ENCODE data around the gene DAPK2.

DAPK2 gene

GRCh38 chr15:63870043-63870394, 176.3 kb downstream of the DAPK2 start:
- Histone ChIP-seq H3K27ac (ENCODE audit: low read length, poor library complexity, severe bottlenecking) (no peak overlapping the region), H3K18ac (ENCODE audit: low read depth in 1 of 2, low read length in 2 of 2) (no peak overlapping the region), H2BK12ac (ENCODE audit: low read length in 2 of 2) (no peak overlapping the region), H2BK120ac (ENCODE audit: low read depth, low read length) (no peak overlapping the region), H3K14ac (ENCODE audit: low read length in 2 of 2) (no peak overlapping the region), H3K36me3 (ENCODE audit: control insufficient read depth in 1 of 2, insufficient read depth in 2 of 2, low read depth in 1 of 2, low read length in 2 of 2) (no peaks in the 10 kb centered on the region), H3K9me3 (ENCODE audit: control insufficient read depth, low read length) (no peaks in the 10 kb centered on the region), H3K79me1 (replicated peaks; ENCODE audit: low read length, poor library complexity, severe bottlenecking) (no peaks in the 10 kb centered on the region), H2AK5ac (ENCODE audit: low read length, severe bottlenecking) (no peak overlapping the region), H4K91ac (ENCODE audit: low read length) (no peak overlapping the region), H4K8ac (ENCODE audit: low read length) (no peak overlapping the region), H2AFZ (ENCODE audit: low read depth, low read length) (no peak overlapping the region), H3K4ac (ENCODE audit: low read depth in 1 of 2, low read length in 2 of 2) (no peak overlapping the region), H2BK5ac (ENCODE audit: low read depth, low read length, poor library complexity, severe bottlenecking) (no peak overlapping the region), H3K23ac (ENCODE audit: low read length in 2 of 2) (no peak overlapping the region), H3K9ac (ENCODE audit: low read length) (no peak overlapping the region), H3K4me1 (ENCODE audit: control insufficient read depth, insufficient read depth, low read depth, low read length) (peaks cover 2% of the 10 kb centered on the region), H3K4me3 (ENCODE audit: insufficient read depth in 1 of 2, low read depth in 1 of 2, low read length in 2 of 2) (no peak overlapping the region), H2BK15ac (ENCODE audit: low read depth, poor library complexity, severe bottlenecking) (no peak overlapping the region), H3K27me3 (ENCODE audit: control insufficient read depth in 1 of 2, insufficient read depth in 1 of 2, low read length in 2 of 2) (peaks cover 0 to 6% of the 10 kb centered on the region in 2 experiments), H3K4me2 (ENCODE audit: low read length, poor library complexity, severe bottlenecking) (no peak overlapping the region)
- DNase-seq = peak; percentile 18
- WGBS = no CpG with 5 or more reads among the region's 2 CpGs

GRCh38 chr15:63869371-63870042, 176.8 kb downstream of the DAPK2 start:
- H3K4me3 ChIP-seq (ENCODE audit: insufficient read depth in 1 of 2, low read depth in 1 of 2, low read length in 2 of 2) = no peak overlapping the region
- H3K27me3 ChIP-seq (ENCODE audit: control insufficient read depth in 1 of 2, insufficient read depth in 1 of 2, low read length in 2 of 2) = peaks cover 1 to 6% of the 10 kb centered on the region in 2 experiments
- H3K14ac ChIP-seq (ENCODE audit: low read length in 2 of 2) = no peak overlapping the region
- no peak overlapping the region for H3K18ac ChIP-seq (ENCODE audit: low read depth in 1 of 2, low read length in 2 of 2)
- DNase-seq = no peak
- no peak overlapping the region for H3K4me2 ChIP-seq (ENCODE audit: low read length, poor library complexity, severe bottlenecking)
- no peak overlapping the region for H3K9ac ChIP-seq (ENCODE audit: low read length)
- no peak overlapping the region for H2BK120ac ChIP-seq (ENCODE audit: low read depth, low read length)
- H3K79me1 ChIP-seq (replicated peaks; ENCODE audit: low read length, poor library complexity, severe bottlenecking) = no peaks in the 10 kb centered on the region
- no peak overlapping the region for H4K91ac ChIP-seq (ENCODE audit: low read length)
- no peak overlapping the region for H2BK12ac ChIP-seq (ENCODE audit: low read length in 2 of 2)
- no peak overlapping the region for H2BK5ac ChIP-seq (ENCODE audit: low read depth, low read length, poor library complexity, severe bottlenecking)
- no peaks in the 10 kb centered on the region for H3K36me3 ChIP-seq (ENCODE audit: control insufficient read depth in 1 of 2, insufficient read depth in 2 of 2, low read depth in 1 of 2, low read length in 2 of 2)
- H3K4me1 ChIP-seq (ENCODE audit: control insufficient read depth, insufficient read depth, low read depth, low read length) = peaks cover 2% of the 10 kb centered on the region
- H2AK5ac ChIP-seq (ENCODE audit: low read length, severe bottlenecking) = no peak overlapping the region
- WGBS = 71% methylated on average over 2 of the region's 2 CpGs
- H3K9me3 ChIP-seq (ENCODE audit: control insufficient read depth, low read length) = no peaks in the 10 kb centered on the region
- no peak overlapping the region for H3K4ac ChIP-seq (ENCODE audit: low read depth in 1 of 2, low read length in 2 of 2)
- no peak overlapping the region for H4K8ac ChIP-seq (ENCODE audit: low read length)
- H2BK15ac ChIP-seq (ENCODE audit: low read depth, poor library complexity, severe bottlenecking) = no peak overlapping the region
- H3K27ac ChIP-seq (ENCODE audit: low read length, poor library complexity, severe bottlenecking) = no peak overlapping the region
- H3K23ac ChIP-seq (ENCODE audit: low read length in 2 of 2) = no peak overlapping the region
- no peak overlapping the region for H2AFZ ChIP-seq (ENCODE audit: low read depth, low read length)

- Histone ChIP-seq H2AFZ (ENCODE audit: low read depth, low read length) (no peak overlapping the region), H3K27ac (ENCODE audit: low read length, poor library complexity, severe bottlenecking) (no peak overlapping the region), H2BK5ac (ENCODE audit: low read depth, low read length, poor library complexity, severe bottlenecking) (no peak overlapping the region), H4K8ac (ENCODE audit: low read length) (no peak overlapping the region), H2BK12ac (ENCODE audit: low read length in 2 of 2) (no peak overlapping the region), H3K9me3 (ENCODE audit: control insufficient read depth, low read length) (no peaks in the 10 kb centered on the region), H4K91ac (ENCODE audit: low read length) (no peak overlapping the region), H3K4me1 (ENCODE audit: control insufficient read depth, insufficient read depth, low read depth, low read length) (no peaks in the 10 kb centered on the region), H3K27me3 (ENCODE audit: control insufficient read depth in 1 of 2, insufficient read depth in 1 of 2, low read length in 2 of 2) (peaks cover 17 to 18% of the 10 kb centered on the region in 2 experiments), H3K23ac (ENCODE audit: low read length in 2 of 2) (no peak overlapping the region), H3K79me1 (replicated peaks; ENCODE audit: low read length, poor library complexity, severe bottlenecking) (no peaks in the 10 kb centered on the region), H3K9ac (ENCODE audit: low read length) (no peak overlapping the region), H2AK5ac (ENCODE audit: low read length, severe bottlenecking) (no peak overlapping the region), H3K18ac (ENCODE audit: low read depth in 1 of 2, low read length in 2 of 2) (no peak overlapping the region), H2BK15ac (ENCODE audit: low read depth, poor library complexity, severe bottlenecking) (no peak overlapping the region), H3K4ac (ENCODE audit: low read depth in 1 of 2, low read length in 2 of 2) (no peak overlapping the region), H2BK120ac (ENCODE audit: low read depth, low read length) (no peak overlapping the region), H3K4me3 (ENCODE audit: insufficient read depth in 1 of 2, low read depth in 1 of 2, low read length in 2 of 2) (no peak overlapping the region), H3K14ac (ENCODE audit: low read length in 2 of 2) (no peak overlapping the region), H3K36me3 (ENCODE audit: control insufficient read depth in 1 of 2, insufficient read depth in 2 of 2, low read depth in 1 of 2, low read length in 2 of 2) (no peaks in the 10 kb centered on the region), H3K4me2 (ENCODE audit: low read length, poor library complexity, severe bottlenecking) (no peak overlapping the region)
- WGBS = 42% methylated on average over 3 of the region's 3 CpGs
- DNase-seq = no peak
These were observed 182.1 kb downstream of the DAPK2 start for GRCh38 chr15:63864186-63864585.

GRCh38 chr15:63861946-63862517, 184.3 kb downstream of the DAPK2 start:
- no peak overlapping the region for H3K9ac ChIP-seq (ENCODE audit: low read length)
- no peak overlapping the region for H3K23ac ChIP-seq (ENCODE audit: low read length in 2 of 2)
- no peak overlapping the region for H3K14ac ChIP-seq (ENCODE audit: low read length in 2 of 2)
- H3K4me3 ChIP-seq (ENCODE audit: insufficient read depth in 1 of 2, low read depth in 1 of 2, low read length in 2 of 2) = no peak overlapping the region
- no peak overlapping the region for H3K18ac ChIP-seq (ENCODE audit: low read depth in 1 of 2, low read length in 2 of 2)
- no peak for DNase-seq
- H2BK5ac ChIP-seq (ENCODE audit: low read depth, low read length, poor library complexity, severe bottlenecking) = no peak overlapping the region
- no peak overlapping the region for H2AFZ ChIP-seq (ENCODE audit: low read depth, low read length)
- H2AK5ac ChIP-seq (ENCODE audit: low read length, severe bottlenecking) = no peak overlapping the region
- H3K27me3 ChIP-seq (ENCODE audit: control insufficient read depth in 1 of 2, insufficient read depth in 1 of 2, low read length in 2 of 2) = peaks cover 10 to 18% of the 10 kb centered on the region in 2 experiments
- H4K8ac ChIP-seq (ENCODE audit: low read length) = no peak overlapping the region
- H2BK15ac ChIP-seq (ENCODE audit: low read depth, poor library complexity, severe bottlenecking) = no peak overlapping the region
- no peaks in the 10 kb centered on the region for H3K79me1 ChIP-seq (replicated peaks; ENCODE audit: low read length, poor library complexity, severe bottlenecking)
- no peaks in the 10 kb centered on the region for H3K36me3 ChIP-seq (ENCODE audit: control insufficient read depth in 1 of 2, insufficient read depth in 2 of 2, low read depth in 1 of 2, low read length in 2 of 2)
- no peak overlapping the region for H3K27ac ChIP-seq (ENCODE audit: low read length, poor library complexity, severe bottlenecking)
- H4K91ac ChIP-seq (ENCODE audit: low read length) = no peak overlapping the region
- H2BK12ac ChIP-seq (ENCODE audit: low read length in 2 of 2) = no peak overlapping the region
- no peaks in the 10 kb centered on the region for H3K9me3 ChIP-seq (ENCODE audit: control insufficient read depth, low read length)
- peaks cover 2% of the 10 kb centered on the region for H3K4me1 ChIP-seq (ENCODE audit: control insufficient read depth, insufficient read depth, low read depth, low read length)
- no peak overlapping the region for H3K4ac ChIP-seq (ENCODE audit: low read depth in 1 of 2, low read length in 2 of 2)
- H2BK120ac ChIP-seq (ENCODE audit: low read depth, low read length) = no peak overlapping the region
- no peak overlapping the region for H3K4me2 ChIP-seq (ENCODE audit: low read length, poor library complexity, severe bottlenecking)
- 91% methylated on average over 2 of the region's 2 CpGs for WGBS
